HFF-Myc (cell line): ENCODE data around the gene GPC5.

Experiments
- DNase-seq: peaks from one replicate; pipeline ENCODE4 v3.0.0-alpha.2; 2011; ENCODE audit warnings: low read depth; ENCODE audit errors: extremely low read depth
- H3K4me3 ChIP-seq: replicated peaks from 2 replicates; pipeline ENCODE4 v1.5.1; 2011; ENCODE audit warnings: low read depth, mild to moderate bottlenecking, control low read depth, low read length
- CTCF ChIP-seq: IDR thresholded peaks from 2 replicates; pipeline ENCODE4 v1.5.1; 2012; ENCODE audit warnings: mild to moderate bottlenecking, low read depth, low read length, control low read depth; ENCODE audit errors: missing control alignments

The GPC5 gene

GRCh38 chr13:92390217-92390616, 991.8 kb downstream of the GPC5 start:
- DNase-seq: no peak
- H3K4me3 ChIP-seq: no peak overlapping the region
- TF ChIP-seq CTCF: no peak

- no peak overlapping the region for H3K4me3 ChIP-seq
- TF ChIP-seq CTCF: no peak
These were observed 1005.2 kb downstream of the GPC5 start for GRCh38 chr13:92403606-92404005.

GRCh38 chr13:92407858-92408257, 1009.4 kb downstream of the GPC5 start:
- H3K4me3 ChIP-seq: no peak overlapping the region
- no peak for TF ChIP-seq CTCF
- DNase-seq: no peak

More at GRCh38 chr13:92403606-92404005, 1005.2 kb downstream of the GPC5 start:
- no peak for DNase-seq

- no peak for TF ChIP-seq CTCF
- DNase-seq: no peak
- no peak overlapping the region for H3K4me3 ChIP-seq
These were observed 1014.1 kb downstream of the GPC5 start for GRCh38 chr13:92412481-92412880.

GRCh38 chr13:92412996-92413395, 1014.6 kb downstream of the GPC5 start:
- no peak for DNase-seq
- TF ChIP-seq CTCF: no peak
- no peak overlapping the region for H3K4me3 ChIP-seq

GRCh38 chr13:92413452-92413851, 1015.0 kb downstream of the GPC5 start:
- no peak for DNase-seq
- TF ChIP-seq CTCF: no peak
- no peak overlapping the region for H3K4me3 ChIP-seq

- TF ChIP-seq CTCF: no peak
- DNase-seq: no peak
- no peak overlapping the region for H3K4me3 ChIP-seq
These were observed 1016.4 kb downstream of the GPC5 start for GRCh38 chr13:92414851-92415250.
